ENCODE measurements around the gene CUBN.

GRCh38 chr10:17151716-17152115 is 22.1 kb upstream of the CUBN start:
- TF ChIP-seq, protein P1, sequence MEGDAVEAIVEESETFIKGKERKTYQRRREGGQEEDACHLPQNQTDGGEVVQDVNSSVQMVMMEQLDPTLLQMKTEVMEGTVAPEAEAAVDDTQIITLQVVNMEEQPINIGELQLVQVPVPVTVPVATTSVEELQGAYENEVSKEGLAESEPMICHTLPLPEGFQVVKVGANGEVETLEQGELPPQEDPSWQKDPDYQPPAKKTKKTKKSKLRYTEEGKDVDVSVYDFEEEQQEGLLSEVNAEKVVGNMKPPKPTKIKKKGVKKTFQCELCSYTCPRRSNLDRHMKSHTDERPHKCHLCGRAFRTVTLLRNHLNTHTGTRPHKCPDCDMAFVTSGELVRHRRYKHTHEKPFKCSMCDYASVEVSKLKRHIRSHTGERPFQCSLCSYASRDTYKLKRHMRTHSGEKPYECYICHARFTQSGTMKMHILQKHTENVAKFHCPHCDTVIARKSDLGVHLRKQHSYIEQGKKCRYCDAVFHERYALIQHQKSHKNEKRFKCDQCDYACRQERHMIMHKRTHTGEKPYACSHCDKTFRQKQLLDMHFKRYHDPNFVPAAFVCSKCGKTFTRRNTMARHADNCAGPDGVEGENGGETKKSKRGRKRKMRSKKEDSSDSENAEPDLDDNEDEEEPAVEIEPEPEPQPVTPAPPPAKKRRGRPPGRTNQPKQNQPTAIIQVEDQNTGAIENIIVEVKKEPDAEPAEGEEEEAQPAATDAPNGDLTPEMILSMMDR (IDR thresholded peaks at IDR 0.05), result no peak
- TF ChIP-seq POLR2AphosphoS5 (IDR thresholded peaks at IDR 0.05), result no peak
- TF ChIP-seq POLR2A (IDR thresholded peaks at IDR 0.05), result no peak

All from prostate gland (tissue), 2 donors.